ENCODE results near the gene SUCLA2. TPM values are rescaled to one million over a fixed set of nuclear protein-coding genes. Genes with fewer than 3 reads are reported as not detected.

Gene SUCLA2
- total and polyA plus RNA-seq, 2 experiments from 2014 or later, result 56.0 to 84.2 TPM

DNA sequence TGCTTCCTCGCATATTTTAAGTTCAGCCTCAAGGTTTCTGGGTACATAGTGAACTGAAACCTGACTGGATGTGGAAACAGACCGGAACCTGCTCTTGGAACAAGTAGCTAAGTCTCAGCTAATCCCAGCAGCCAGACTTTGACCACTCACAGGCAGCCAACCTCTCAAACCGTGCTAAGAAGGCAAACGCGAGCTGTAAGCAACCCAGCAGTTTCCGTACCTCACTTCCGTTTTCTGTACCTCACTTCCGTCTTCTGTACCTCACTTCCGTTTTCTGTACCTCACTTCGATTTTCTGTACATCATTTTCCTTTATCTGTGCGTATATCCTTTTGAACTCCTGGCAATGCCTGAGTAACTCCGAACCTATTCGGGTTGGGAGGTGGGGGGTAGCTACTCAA lies 96.8 kb downstream of the SUCLA2 start (continued):
- TF ChIP-seq ZNF331 (CRISPR knock-in tag; IDR thresholded peaks at IDR 0.05; ENCODE audit: low read depth) (no peak), JUNB (IDR thresholded peaks at IDR 0.05; ENCODE audit: unreplicated experiment) (no peak), CREB1 (CRISPR knock-in tag; IDR thresholded peaks at IDR 0.05; ENCODE audit: low read depth) (no peak), ZNF114 (CRISPR knock-in tag; IDR thresholded peaks at IDR 0.05) (no peak)
- TF ChIP-seq, protein P1, sequence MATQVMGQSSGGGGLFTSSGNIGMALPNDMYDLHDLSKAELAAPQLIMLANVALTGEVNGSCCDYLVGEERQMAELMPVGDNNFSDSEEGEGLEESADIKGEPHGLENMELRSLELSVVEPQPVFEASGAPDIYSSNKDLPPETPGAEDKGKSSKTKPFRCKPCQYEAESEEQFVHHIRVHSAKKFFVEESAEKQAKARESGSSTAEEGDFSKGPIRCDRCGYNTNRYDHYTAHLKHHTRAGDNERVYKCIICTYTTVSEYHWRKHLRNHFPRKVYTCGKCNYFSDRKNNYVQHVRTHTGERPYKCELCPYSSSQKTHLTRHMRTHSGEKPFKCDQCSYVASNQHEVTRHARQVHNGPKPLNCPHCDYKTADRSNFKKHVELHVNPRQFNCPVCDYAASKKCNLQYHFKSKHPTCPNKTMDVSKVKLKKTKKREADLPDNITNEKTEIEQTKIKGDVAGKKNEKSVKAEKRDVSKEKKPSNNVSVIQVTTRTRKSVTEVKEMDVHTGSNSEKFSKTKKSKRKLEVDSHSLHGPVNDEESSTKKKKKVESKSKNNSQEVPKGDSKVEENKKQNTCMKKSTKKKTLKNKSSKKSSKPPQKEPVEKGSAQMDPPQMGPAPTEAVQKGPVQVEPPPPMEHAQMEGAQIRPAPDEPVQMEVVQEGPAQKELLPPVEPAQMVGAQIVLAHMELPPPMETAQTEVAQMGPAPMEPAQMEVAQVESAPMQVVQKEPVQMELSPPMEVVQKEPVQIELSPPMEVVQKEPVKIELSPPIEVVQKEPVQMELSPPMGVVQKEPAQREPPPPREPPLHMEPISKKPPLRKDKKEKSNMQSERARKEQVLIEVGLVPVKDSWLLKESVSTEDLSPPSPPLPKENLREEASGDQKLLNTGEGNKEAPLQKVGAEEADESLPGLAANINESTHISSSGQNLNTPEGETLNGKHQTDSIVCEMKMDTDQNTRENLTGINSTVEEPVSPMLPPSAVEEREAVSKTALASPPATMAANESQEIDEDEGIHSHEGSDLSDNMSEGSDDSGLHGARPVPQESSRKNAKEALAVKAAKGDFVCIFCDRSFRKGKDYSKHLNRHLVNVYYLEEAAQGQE (IDR thresholded peaks at IDR 0.05; ENCODE audit: unreplicated experiment), result no peak

DNA sequence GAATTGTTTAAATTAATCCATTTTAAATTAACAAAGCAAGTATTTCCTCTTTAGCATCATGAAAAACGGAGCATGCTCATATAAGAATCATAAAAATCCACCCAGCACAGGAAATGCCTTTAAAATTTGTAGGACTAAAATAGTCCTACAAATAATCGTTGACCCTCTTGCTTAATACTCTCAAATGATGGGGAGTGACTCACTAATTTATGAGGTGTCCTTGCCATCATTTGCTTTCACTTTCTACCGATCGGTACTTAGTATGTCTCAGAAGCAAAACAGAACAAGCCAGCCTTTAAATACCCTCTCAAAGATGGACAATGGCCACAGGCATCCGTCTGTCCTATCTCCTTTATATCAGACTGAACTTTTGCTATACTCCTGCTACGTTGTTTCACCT lies 97.2 kb downstream of the SUCLA2 start:
- Mint-ChIP-seq H3K27ac (no peak overlapping the region), H3K4me3 (no peak overlapping the region), H3K27me3 (ENCODE audit: insufficient read depth, low read depth, poor library complexity) (peaks cover 2% of the 10 kb centered on the region), H3K4me1 (no peaks in the 10 kb centered on the region), H3K36me3 (ENCODE audit: low read depth) (no peaks in the 10 kb centered on the region), H3K9me3 (peaks cover 9% of the 10 kb centered on the region; the same call in 2 of the 3 replicates)
- no peak overlapping the region for H3K4me3 ChIP-seq
- H3K27ac ChIP-seq (ENCODE audit: low read depth), result no peak overlapping the region
- no peak overlapping the region for H2AFZ ChIP-seq
- H3F3A ChIP-seq (replicated peaks; ENCODE audit: low read depth), result no peaks in the 10 kb centered on the region
- DNase-seq (ENCODE audit: low spot score), result no peak
- no peaks in the 10 kb centered on the region for H3K36me3 ChIP-seq (ENCODE audit: insufficient read depth)
- no peaks in the 10 kb centered on the region for H3K27me3 ChIP-seq (ENCODE audit: insufficient read depth)
- no peak for ATAC-seq
- H3K4me1 ChIP-seq (ENCODE audit: insufficient read depth), result no peaks in the 10 kb centered on the region
- H3K4me2 ChIP-seq, result no peak overlapping the region
- H3K79me2 ChIP-seq (replicated peaks; ENCODE audit: insufficient read depth), result no peaks in the 10 kb centered on the region
- H4K20me1 ChIP-seq (replicated peaks; ENCODE audit: insufficient read depth), result no peaks in the 10 kb centered on the region
- H3K9me2 ChIP-seq (ENCODE audit: insufficient read depth), result no peaks in the 10 kb centered on the region
- TF ChIP-seq JUNB (IDR thresholded peaks at IDR 0.05; ENCODE audit: unreplicated experiment), result no peak
- no peak for TF ChIP-seq POLR2AphosphoS5 (IDR thresholded peaks at IDR 0.05; ENCODE audit: low read depth)
- no peak for TF ChIP-seq EZH2phosphoT487 (IDR thresholded peaks at IDR 0.05; ENCODE audit: unreplicated experiment)
- TF ChIP-seq, protein P2, sequence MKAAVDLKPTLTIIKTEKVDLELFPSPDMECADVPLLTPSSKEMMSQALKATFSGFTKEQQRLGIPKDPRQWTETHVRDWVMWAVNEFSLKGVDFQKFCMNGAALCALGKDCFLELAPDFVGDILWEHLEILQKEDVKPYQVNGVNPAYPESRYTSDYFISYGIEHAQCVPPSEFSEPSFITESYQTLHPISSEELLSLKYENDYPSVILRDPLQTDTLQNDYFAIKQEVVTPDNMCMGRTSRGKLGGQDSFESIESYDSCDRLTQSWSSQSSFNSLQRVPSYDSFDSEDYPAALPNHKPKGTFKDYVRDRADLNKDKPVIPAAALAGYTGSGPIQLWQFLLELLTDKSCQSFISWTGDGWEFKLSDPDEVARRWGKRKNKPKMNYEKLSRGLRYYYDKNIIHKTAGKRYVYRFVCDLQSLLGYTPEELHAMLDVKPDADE (IDR thresholded peaks at IDR 0.05), result no peak
- no peak for TF ChIP-seq NANOG (IDR thresholded peaks at IDR 0.05; ENCODE audit: borderline replicate concordance)
- TF ChIP-seq, protein P3, sequence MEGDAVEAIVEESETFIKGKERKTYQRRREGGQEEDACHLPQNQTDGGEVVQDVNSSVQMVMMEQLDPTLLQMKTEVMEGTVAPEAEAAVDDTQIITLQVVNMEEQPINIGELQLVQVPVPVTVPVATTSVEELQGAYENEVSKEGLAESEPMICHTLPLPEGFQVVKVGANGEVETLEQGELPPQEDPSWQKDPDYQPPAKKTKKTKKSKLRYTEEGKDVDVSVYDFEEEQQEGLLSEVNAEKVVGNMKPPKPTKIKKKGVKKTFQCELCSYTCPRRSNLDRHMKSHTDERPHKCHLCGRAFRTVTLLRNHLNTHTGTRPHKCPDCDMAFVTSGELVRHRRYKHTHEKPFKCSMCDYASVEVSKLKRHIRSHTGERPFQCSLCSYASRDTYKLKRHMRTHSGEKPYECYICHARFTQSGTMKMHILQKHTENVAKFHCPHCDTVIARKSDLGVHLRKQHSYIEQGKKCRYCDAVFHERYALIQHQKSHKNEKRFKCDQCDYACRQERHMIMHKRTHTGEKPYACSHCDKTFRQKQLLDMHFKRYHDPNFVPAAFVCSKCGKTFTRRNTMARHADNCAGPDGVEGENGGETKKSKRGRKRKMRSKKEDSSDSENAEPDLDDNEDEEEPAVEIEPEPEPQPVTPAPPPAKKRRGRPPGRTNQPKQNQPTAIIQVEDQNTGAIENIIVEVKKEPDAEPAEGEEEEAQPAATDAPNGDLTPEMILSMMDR (conservative IDR thresholded peaks at IDR 0.05; ENCODE audit: low read depth in 2 of 2), result no peak
- TF ChIP-seq, protein P4, sequence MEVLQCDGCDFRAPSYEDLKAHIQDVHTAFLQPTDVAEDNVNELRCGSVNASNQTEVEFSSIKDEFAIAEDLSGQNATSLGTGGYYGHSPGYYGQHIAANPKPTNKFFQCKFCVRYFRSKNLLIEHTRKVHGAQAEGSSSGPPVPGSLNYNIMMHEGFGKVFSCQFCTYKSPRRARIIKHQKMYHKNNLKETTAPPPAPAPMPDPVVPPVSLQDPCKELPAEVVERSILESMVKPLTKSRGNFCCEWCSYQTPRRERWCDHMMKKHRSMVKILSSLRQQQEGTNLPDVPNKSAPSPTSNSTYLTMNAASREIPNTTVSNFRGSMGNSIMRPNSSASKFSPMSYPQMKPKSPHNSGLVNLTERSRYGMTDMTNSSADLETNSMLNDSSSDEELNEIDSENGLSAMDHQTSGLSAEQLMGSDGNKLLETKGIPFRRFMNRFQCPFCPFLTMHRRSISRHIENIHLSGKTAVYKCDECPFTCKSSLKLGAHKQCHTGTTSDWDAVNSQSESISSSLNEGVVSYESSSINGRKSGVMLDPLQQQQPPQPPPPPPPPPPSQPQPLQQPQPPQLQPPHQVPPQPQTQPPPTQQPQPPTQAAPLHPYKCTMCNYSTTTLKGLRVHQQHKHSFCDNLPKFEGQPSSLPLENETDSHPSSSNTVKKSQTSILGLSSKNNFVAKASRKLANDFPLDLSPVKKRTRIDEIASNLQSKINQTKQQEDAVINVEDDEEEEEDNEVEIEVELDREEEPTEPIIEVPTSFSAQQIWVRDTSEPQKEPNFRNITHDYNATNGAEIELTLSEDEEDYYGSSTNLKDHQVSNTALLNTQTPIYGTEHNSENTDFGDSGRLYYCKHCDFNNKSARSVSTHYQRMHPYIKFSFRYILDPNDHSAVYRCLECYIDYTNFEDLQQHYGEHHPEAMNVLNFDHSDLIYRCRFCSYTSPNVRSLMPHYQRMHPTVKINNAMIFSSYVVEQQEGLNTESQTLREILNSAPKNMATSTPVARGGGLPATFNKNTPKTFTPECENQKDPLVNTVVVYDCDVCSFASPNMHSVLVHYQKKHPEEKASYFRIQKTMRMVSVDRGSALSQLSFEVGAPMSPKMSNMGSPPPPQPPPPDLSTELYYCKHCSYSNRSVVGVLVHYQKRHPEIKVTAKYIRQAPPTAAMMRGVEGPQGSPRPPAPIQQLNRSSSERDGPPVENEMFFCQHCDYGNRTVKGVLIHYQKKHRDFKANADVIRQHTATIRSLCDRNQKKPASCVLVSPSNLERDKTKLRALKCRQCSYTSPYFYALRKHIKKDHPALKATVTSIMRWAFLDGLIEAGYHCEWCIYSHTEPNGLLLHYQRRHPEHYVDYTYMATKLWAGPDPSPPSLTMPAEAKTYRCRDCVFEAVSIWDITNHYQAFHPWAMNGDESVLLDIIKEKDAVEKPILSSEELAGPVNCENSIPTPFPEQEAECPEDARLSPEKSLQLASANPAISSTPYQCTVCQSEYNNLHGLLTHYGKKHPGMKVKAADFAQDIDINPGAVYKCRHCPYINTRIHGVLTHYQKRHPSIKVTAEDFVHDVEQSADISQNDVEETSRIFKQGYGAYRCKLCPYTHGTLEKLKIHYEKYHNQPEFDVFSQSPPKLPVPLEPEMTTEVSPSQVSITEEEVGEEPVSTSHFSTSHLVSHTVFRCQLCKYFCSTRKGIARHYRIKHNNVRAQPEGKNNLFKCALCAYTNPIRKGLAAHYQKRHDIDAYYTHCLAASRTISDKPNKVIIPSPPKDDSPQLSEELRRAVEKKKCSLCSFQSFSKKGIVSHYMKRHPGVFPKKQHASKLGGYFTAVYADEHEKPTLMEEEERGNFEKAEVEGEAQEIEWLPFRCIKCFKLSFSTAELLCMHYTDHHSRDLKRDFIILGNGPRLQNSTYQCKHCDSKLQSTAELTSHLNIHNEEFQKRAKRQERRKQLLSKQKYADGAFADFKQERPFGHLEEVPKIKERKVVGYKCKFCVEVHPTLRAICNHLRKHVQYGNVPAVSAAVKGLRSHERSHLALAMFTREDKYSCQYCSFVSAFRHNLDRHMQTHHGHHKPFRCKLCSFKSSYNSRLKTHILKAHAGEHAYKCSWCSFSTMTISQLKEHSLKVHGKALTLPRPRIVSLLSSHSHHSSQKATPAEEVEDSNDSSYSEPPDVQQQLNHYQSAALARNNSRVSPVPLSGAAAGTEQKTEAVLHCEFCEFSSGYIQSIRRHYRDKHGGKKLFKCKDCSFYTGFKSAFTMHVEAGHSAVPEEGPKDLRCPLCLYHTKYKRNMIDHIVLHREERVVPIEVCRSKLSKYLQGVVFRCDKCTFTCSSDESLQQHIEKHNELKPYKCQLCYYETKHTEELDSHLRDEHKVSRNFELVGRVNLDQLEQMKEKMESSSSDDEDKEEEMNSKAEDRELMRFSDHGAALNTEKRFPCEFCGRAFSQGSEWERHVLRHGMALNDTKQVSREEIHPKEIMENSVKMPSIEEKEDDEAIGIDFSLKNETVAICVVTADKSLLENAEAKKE (CRISPR knock-in tag; IDR thresholded peaks at IDR 0.05), result no peak
- no peak for TF ChIP-seq CREB1 (CRISPR knock-in tag; IDR thresholded peaks at IDR 0.05; ENCODE audit: low read depth)
- no peak for TF ChIP-seq EZH2 (IDR thresholded peaks at IDR 0.05; ENCODE audit: low read depth, unreplicated experiment)
- no peak for TF ChIP-seq STAT1 (IDR thresholded peaks at IDR 0.05; ENCODE audit: unreplicated experiment)
- TF ChIP-seq ZNF114 (CRISPR knock-in tag; IDR thresholded peaks at IDR 0.05), result no peak
- TF ChIP-seq ZNF331 (CRISPR knock-in tag; IDR thresholded peaks at IDR 0.05; ENCODE audit: low read depth), result no peak

Measured in GM23338 (cell line).